ENCODE measurements around the gene CDKAL1. TPM values are rescaled to one million over a fixed set of nuclear protein-coding genes. Genes with fewer than 3 reads are reported as not detected.

Gene CDKAL1
- total RNA-seq, 1 experiment from 2014 or later, result 11.8 TPM

- peaks cover 6% of the 10 kb centered on the region for H3K4me1 Mint-ChIP-seq (ENCODE audit: insufficient read depth, unreplicated experiment)
These were observed 380.9 kb downstream of the CDKAL1 start for GRCh38 chr6:20915156-20915555.

GRCh38 chr6:20915626-20916025, 381.4 kb downstream of the CDKAL1 start:
- CTCF ChIA-PET, result interaction anchor here (0.7 kb wide), 1 partner anchor 12 kb away, joined by 3 read pairs; no protein-coding TSS in a partner anchor
- no TSS peak for BruUV-seq (replicated peaks)
- no peak for DNase-seq (ENCODE audit: unreplicated experiment)

More at GRCh38 chr6:20915156-20915555, 380.9 kb downstream of the CDKAL1 start:
- no peak for TF ChIP-seq CTCF (IDR thresholded peaks at IDR 0.05; ENCODE audit: unreplicated experiment)
- intact Hi-C loops (cut with micrococcal nuclease), result no loop called here
- BruUV-seq (replicated peaks), result no TSS peak
- Mint-ChIP-seq H3K27ac (ENCODE audit: low read depth, unreplicated experiment) (no peak overlapping the region), H3K27me3 (ENCODE audit: insufficient read depth, unreplicated experiment) (no peaks in the 10 kb centered on the region), H3K9me3 (ENCODE audit: unreplicated experiment) (peaks cover 15% of the 10 kb centered on the region), H3K4me3 (ENCODE audit: unreplicated experiment) (no peak overlapping the region), H3K36me3 (ENCODE audit: insufficient read depth, unreplicated experiment) (no peaks in the 10 kb centered on the region)
- DNase-seq (ENCODE audit: unreplicated experiment), result no peak
- POLR2A ChIA-PET, result no interaction called here
- CTCF ChIA-PET, result interaction anchor here (0.5 to 0.6 kb wide), 2 partner anchors 562 to 991 kb away, joined by 3 to 4 read pairs; no protein-coding TSS in a partner anchor

GRCh38 chr6:20916086-20916485, 381.8 kb downstream of the CDKAL1 start:
- BruUV-seq (replicated peaks), result no TSS peak
- Mint-ChIP-seq H3K4me3 (ENCODE audit: unreplicated experiment) (no peak overlapping the region), H3K36me3 (ENCODE audit: insufficient read depth, unreplicated experiment) (no peaks in the 10 kb centered on the region), H3K27ac (ENCODE audit: low read depth, unreplicated experiment) (peak overlapping the region; percentile 37), H3K27me3 (ENCODE audit: insufficient read depth, unreplicated experiment) (no peaks in the 10 kb centered on the region), H3K4me1 (ENCODE audit: insufficient read depth, unreplicated experiment) (peaks cover 6% of the 10 kb centered on the region), H3K9me3 (ENCODE audit: unreplicated experiment) (peaks cover 15% of the 10 kb centered on the region)
- no peak for DNase-seq (ENCODE audit: unreplicated experiment)
- POLR2A ChIA-PET, result no interaction called here
- TF ChIP-seq CTCF (IDR thresholded peaks at IDR 0.05; ENCODE audit: unreplicated experiment), result no peak
- CTCF ChIA-PET, result interaction anchor here (0.7 kb wide), 1 partner anchor 13 kb away, joined by 3 read pairs; no protein-coding TSS in a partner anchor
- intact Hi-C loops (cut with micrococcal nuclease), result no loop called here

More at GRCh38 chr6:20915626-20916025, 381.4 kb downstream of the CDKAL1 start:
- H3K27ac Mint-ChIP-seq (ENCODE audit: low read depth, unreplicated experiment), result no peak overlapping the region
- peaks cover 6% of the 10 kb centered on the region for H3K4me1 Mint-ChIP-seq (ENCODE audit: insufficient read depth, unreplicated experiment)
- H3K9me3 Mint-ChIP-seq (ENCODE audit: unreplicated experiment), result peaks cover 15% of the 10 kb centered on the region
- POLR2A ChIA-PET, result no interaction called here
- H3K4me3 Mint-ChIP-seq (ENCODE audit: unreplicated experiment), result no peak overlapping the region
- no peaks in the 10 kb centered on the region for H3K36me3 Mint-ChIP-seq (ENCODE audit: insufficient read depth, unreplicated experiment)
- no peaks in the 10 kb centered on the region for H3K27me3 Mint-ChIP-seq (ENCODE audit: insufficient read depth, unreplicated experiment)
- TF ChIP-seq CTCF (IDR thresholded peaks at IDR 0.05; ENCODE audit: unreplicated experiment), result no peak
- intact Hi-C loops (cut with micrococcal nuclease), result no loop called here

- Mint-ChIP-seq H3K9me3 (ENCODE audit: unreplicated experiment) (peaks cover 8% of the 10 kb centered on the region), H3K27ac (ENCODE audit: low read depth, unreplicated experiment) (no peak overlapping the region), H3K36me3 (ENCODE audit: insufficient read depth, unreplicated experiment) (peaks cover 4% of the 10 kb centered on the region), H3K4me3 (ENCODE audit: unreplicated experiment) (no peak overlapping the region), H3K4me1 (ENCODE audit: insufficient read depth, unreplicated experiment) (peaks cover 6% of the 10 kb centered on the region), H3K27me3 (ENCODE audit: insufficient read depth, unreplicated experiment) (no peaks in the 10 kb centered on the region)
- no peak for TF ChIP-seq CTCF (IDR thresholded peaks at IDR 0.05; ENCODE audit: unreplicated experiment)
- no peak for DNase-seq (ENCODE audit: unreplicated experiment)
- no TSS peak for BruUV-seq (replicated peaks)
- intact Hi-C loops (cut with micrococcal nuclease), result no loop called here
- ChIA-PET POLR2A (interaction anchor here (0.6 kb wide), 1 partner anchor 1982 kb away, joined by 4 read pairs; no protein-coding TSS in a partner anchor), CTCF (no interaction called here)
These were observed 384.6 kb downstream of the CDKAL1 start for GRCh38 chr6:20918868-20919267.
